ENCODE measurements around the gene SLC2A3.
A peak's percentile ranks its signal among the peaks of the same experiment; 100 is the strongest.
"Not testable (repeated sequence)": the region's sequence is repeated elsewhere in the genome, so short reads cannot be mapped to it uniquely, and the experiment has no call there.

SLC2A3 gene

GRCh38 chr12:7923241-7924236 lies 12.4 kb downstream of the SLC2A3 start:
- Histone ChIP-seq H3K9ac (ENCODE audit: insufficient read length) (no peak overlapping the region), H3K9me3 (ENCODE audit: low read depth, low read length) (no peaks in the 10 kb centered on the region), H3K4me3 (no peak overlapping the region), H3K36me3 (ENCODE audit: insufficient read depth, low read length) (no peaks in the 10 kb centered on the region), H3K27ac (no peak overlapping the region)
- TF ChIP-seq EZH2 (IDR thresholded peaks at IDR 0.05) = no peak
- no peak for TF ChIP-seq POLR2AphosphoS5 (IDR thresholded peaks at IDR 0.05; ENCODE audit: borderline replicate concordance, low read depth, low read length)
- no peak for TF ChIP-seq FOXP2 (optimal IDR thresholded peaks at IDR 0.05; ENCODE audit: control extremely low read depth, extremely low read length, insufficient read depth)
- no peak for DNase-seq (ENCODE audit: low read depth, low spot score)

- not testable (repeated sequence) for H3K27ac ChIP-seq; H3K36me3 ChIP-seq (ENCODE audit: insufficient read depth, low read length); H3K9me3 ChIP-seq (ENCODE audit: low read depth, low read length); H3K9ac ChIP-seq (ENCODE audit: insufficient read length); H3K4me3 ChIP-seq; DNase-seq (ENCODE audit: low read depth, low spot score)
These were observed 14.8 kb downstream of the SLC2A3 start for GRCh38 chr12:7921181-7921580.

- H3K4me3 ChIP-seq; H3K9me3 ChIP-seq (ENCODE audit: low read depth, low read length); DNase-seq (ENCODE audit: low read depth, low spot score); H3K9ac ChIP-seq (ENCODE audit: insufficient read length); H3K36me3 ChIP-seq (ENCODE audit: insufficient read depth, low read length); H3K27ac ChIP-seq: not testable (repeated sequence)
These were observed 17.8 kb downstream of the SLC2A3 start for GRCh38 chr12:7918268-7918590.

GRCh38 chr12:7917392-7918267 lies 18.4 kb downstream of the SLC2A3 start:
- H3K27ac ChIP-seq = no peak overlapping the region
- TF ChIP-seq POLR2AphosphoS5 (IDR thresholded peaks at IDR 0.05; ENCODE audit: borderline replicate concordance, low read depth, low read length) (no peak), FOXP2 (optimal IDR thresholded peaks at IDR 0.05; ENCODE audit: control extremely low read depth, extremely low read length, insufficient read depth) (no peak), EZH2 (IDR thresholded peaks at IDR 0.05) (no peak)
- no peaks in the 10 kb centered on the region for H3K36me3 ChIP-seq (ENCODE audit: insufficient read depth, low read length)
- no peaks in the 10 kb centered on the region for H3K9me3 ChIP-seq (ENCODE audit: low read depth, low read length)
- DNase-seq (ENCODE audit: low read depth, low spot score) = no peak
- no peak overlapping the region for H3K4me3 ChIP-seq
- no peak overlapping the region for H3K9ac ChIP-seq (ENCODE audit: insufficient read length)

GRCh38 chr12:7916936-7917335 lies 19.1 kb downstream of the SLC2A3 start:
- Histone ChIP-seq H3K9ac (ENCODE audit: insufficient read length) (no peak overlapping the region), H3K27ac (no peak overlapping the region), H3K9me3 (ENCODE audit: low read depth, low read length) (no peaks in the 10 kb centered on the region), H3K36me3 (ENCODE audit: insufficient read depth, low read length) (no peaks in the 10 kb centered on the region), H3K4me3 (no peak overlapping the region)
- no peak for DNase-seq (ENCODE audit: low read depth, low spot score)
- TF ChIP-seq EZH2 (IDR thresholded peaks at IDR 0.05) (no peak), POLR2AphosphoS5 (IDR thresholded peaks at IDR 0.05; ENCODE audit: borderline replicate concordance, low read depth, low read length) (no peak), FOXP2 (optimal IDR thresholded peaks at IDR 0.05; ENCODE audit: control extremely low read depth, extremely low read length, insufficient read depth) (no peak)

GRCh38 chr12:7915661-7916403 lies 20.2 kb downstream of the SLC2A3 start:
- DNase-seq (ENCODE audit: low read depth, low spot score) = no peak

GRCh38 chr12:7910106-7910505 lies 25.9 kb downstream of the SLC2A3 start:
- not testable (repeated sequence) for DNase-seq (ENCODE audit: low read depth, low spot score); H3K9me3 ChIP-seq (ENCODE audit: low read depth, low read length); H3K4me3 ChIP-seq; H3K9ac ChIP-seq (ENCODE audit: insufficient read length); H3K36me3 ChIP-seq (ENCODE audit: insufficient read depth, low read length); H3K27ac ChIP-seq

More at GRCh38 chr12:7915661-7916403, 20.2 kb downstream of the SLC2A3 start:
- H3K9ac ChIP-seq (ENCODE audit: insufficient read length) = no peak overlapping the region
- no peak overlapping the region for H3K4me3 ChIP-seq
- TF ChIP-seq POLR2AphosphoS5 (IDR thresholded peaks at IDR 0.05; ENCODE audit: borderline replicate concordance, low read depth, low read length) (no peak), FOXP2 (optimal IDR thresholded peaks at IDR 0.05; ENCODE audit: control extremely low read depth, extremely low read length, insufficient read depth) (no peak), EZH2 (IDR thresholded peaks at IDR 0.05) (no peak)
- H3K9me3 ChIP-seq (ENCODE audit: low read depth, low read length) = no peaks in the 10 kb centered on the region
- no peaks in the 10 kb centered on the region for H3K36me3 ChIP-seq (ENCODE audit: insufficient read depth, low read length)
- H3K27ac ChIP-seq = no peak overlapping the region

- Histone ChIP-seq H3K9me3 (ENCODE audit: low read depth, low read length) (no peaks in the 10 kb centered on the region), H3K27ac (no peak overlapping the region), H3K4me3 (no peak overlapping the region), H3K9ac (ENCODE audit: insufficient read length) (no peak overlapping the region), H3K36me3 (ENCODE audit: insufficient read depth, low read length) (no peaks in the 10 kb centered on the region)
- DNase-seq (ENCODE audit: low read depth, low spot score) = no peak
- no peak for TF ChIP-seq POLR2AphosphoS5 (IDR thresholded peaks at IDR 0.05; ENCODE audit: borderline replicate concordance, low read depth, low read length)
- TF ChIP-seq FOXP2 (optimal IDR thresholded peaks at IDR 0.05; ENCODE audit: control extremely low read depth, extremely low read length, insufficient read depth) = no peak
- no peak for TF ChIP-seq EZH2 (IDR thresholded peaks at IDR 0.05)
These were observed 29.0 kb downstream of the SLC2A3 start for GRCh38 chr12:7907009-7907408.

GRCh38 chr12:7906303-7906702 lies 29.7 kb downstream of the SLC2A3 start:
- H3K36me3 ChIP-seq (ENCODE audit: insufficient read depth, low read length); DNase-seq (ENCODE audit: low read depth, low spot score); H3K27ac ChIP-seq; H3K4me3 ChIP-seq; H3K9me3 ChIP-seq (ENCODE audit: low read depth, low read length); H3K9ac ChIP-seq (ENCODE audit: insufficient read length): not testable (repeated sequence)

- H3K36me3 ChIP-seq (ENCODE audit: insufficient read depth, low read length); H3K9me3 ChIP-seq (ENCODE audit: low read depth, low read length); DNase-seq (ENCODE audit: low read depth, low spot score): not testable (repeated sequence)
- Histone ChIP-seq H3K27ac (peak overlapping the region; percentile 82; the same call in 1 of the 2 replicates), H3K9ac (ENCODE audit: insufficient read length) (peak overlapping the region; percentile 70), H3K4me3 (peak overlapping the region; percentile 63)
These were observed 30.3 kb downstream of the SLC2A3 start for GRCh38 chr12:7905600-7906125.
